Fibroblast of mammary gland (primary cell): Measurements from ENCODE around the gene SH3BP5.

Source experiments
- DNase-seq: peaks from one replicate; pipeline ENCODE4 v3.0.0-alpha.2; 2010; ENCODE audit warnings: low read depth
- H3K4me3 ChIP-seq: 2 replicates; pipeline ENCODE4 v1.5.1; 2011; ENCODE audit warnings: low read depth, mild to moderate bottlenecking, low read length, moderate library complexity; ENCODE audit not compliant: control insufficient read depth
- TF ChIP-seq, protein P1 (sequence below): conservative IDR thresholded peaks from 2 replicates; pipeline ENCODE4 v1.5.1; 2011; ENCODE audit warnings: low read depth, low read length, inconsistent platforms; ENCODE audit not compliant: control insufficient read depth, insufficient read depth

The SH3BP5 gene

GRCh38 chr3:15327941-15328340 lies 4.4 kb downstream of the SH3BP5 start:
- no peak overlapping the region for H3K4me3 ChIP-seq
- peak; percentile 55 for DNase-seq
- TF ChIP-seq, protein P1, sequence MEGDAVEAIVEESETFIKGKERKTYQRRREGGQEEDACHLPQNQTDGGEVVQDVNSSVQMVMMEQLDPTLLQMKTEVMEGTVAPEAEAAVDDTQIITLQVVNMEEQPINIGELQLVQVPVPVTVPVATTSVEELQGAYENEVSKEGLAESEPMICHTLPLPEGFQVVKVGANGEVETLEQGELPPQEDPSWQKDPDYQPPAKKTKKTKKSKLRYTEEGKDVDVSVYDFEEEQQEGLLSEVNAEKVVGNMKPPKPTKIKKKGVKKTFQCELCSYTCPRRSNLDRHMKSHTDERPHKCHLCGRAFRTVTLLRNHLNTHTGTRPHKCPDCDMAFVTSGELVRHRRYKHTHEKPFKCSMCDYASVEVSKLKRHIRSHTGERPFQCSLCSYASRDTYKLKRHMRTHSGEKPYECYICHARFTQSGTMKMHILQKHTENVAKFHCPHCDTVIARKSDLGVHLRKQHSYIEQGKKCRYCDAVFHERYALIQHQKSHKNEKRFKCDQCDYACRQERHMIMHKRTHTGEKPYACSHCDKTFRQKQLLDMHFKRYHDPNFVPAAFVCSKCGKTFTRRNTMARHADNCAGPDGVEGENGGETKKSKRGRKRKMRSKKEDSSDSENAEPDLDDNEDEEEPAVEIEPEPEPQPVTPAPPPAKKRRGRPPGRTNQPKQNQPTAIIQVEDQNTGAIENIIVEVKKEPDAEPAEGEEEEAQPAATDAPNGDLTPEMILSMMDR, result no peak

DNA sequence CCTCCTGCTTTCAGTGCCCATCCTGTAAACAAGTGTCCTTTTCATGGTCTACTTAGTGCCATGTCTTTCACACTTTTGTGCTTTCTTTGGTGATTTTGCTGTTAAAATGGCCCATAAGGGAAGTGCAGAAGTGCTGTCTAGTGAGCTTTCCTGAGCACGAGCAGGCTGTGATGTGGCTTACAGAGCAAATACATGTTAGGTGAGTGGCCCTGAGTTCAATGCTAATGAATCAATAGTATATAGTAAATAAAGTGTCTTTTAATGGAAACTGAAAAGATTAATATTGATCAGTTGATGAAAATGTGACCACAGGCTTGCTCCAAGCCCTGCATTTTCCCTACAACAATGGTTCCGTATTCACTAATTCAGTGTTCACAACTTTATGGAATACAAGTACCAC lies 5.7 kb downstream of the SH3BP5 start:
- no peak overlapping the region for H3K4me3 ChIP-seq
- DNase-seq, result no peak
- TF ChIP-seq, protein P1, result no peak

GRCh38 chr3:15326037-15326436 lies 6.3 kb downstream of the SH3BP5 start:
- TF ChIP-seq, protein P1, result no peak
- DNase-seq, result no peak
- H3K4me3 ChIP-seq, result no peak overlapping the region

DNA sequence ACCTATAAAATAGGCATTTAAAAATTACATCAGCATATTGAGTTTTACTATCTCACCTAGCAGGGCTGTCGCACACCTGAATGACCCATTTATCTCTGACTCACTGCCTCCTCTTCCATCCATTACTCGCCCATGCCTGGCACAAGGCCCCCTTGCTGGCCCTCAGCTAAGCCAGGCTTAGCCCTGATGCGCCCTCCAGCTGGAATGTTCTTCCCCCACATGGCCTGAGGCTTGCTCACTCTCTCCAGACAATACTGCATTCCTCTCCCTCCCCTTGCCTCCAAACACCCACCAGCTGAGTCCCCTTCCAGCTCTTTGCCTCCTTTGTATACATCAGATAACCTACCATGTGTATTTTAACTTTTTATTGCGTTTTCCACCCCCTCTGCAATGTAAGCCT lies 7.2 kb downstream of the SH3BP5 start:
- TF ChIP-seq, protein P1, result no peak
- H3K4me3 ChIP-seq, result no peak overlapping the region
- peak; percentile 72 for DNase-seq

GRCh38 chr3:15324379-15324808 lies 8.0 kb downstream of the SH3BP5 start:
- TF ChIP-seq, protein P1, result no peak
- H3K4me3 ChIP-seq, result no peak overlapping the region
- peak; percentile 63 for DNase-seq

DNA sequence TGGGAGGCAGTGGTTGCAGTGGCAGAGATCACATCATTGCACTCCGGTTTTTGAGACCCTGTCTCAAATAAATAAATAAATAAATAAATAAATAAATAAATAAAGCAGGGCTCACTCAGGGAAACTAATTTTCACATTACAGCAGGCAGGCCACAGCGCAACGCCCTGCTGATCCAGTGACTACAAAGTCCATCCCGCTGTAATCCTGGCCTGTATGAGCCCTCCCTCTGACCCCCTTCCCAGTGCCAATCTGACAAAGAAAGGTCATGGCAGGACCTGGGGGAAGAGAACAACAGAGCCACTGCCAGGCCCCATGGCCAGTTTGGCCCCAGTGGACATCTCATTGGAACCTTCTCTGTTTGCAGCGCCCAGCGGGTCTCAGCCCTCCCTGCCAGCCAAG lies 9.3 kb downstream of the SH3BP5 start:
- TF ChIP-seq, protein P1, result no peak
- H3K4me3 ChIP-seq, result no peak overlapping the region
- no peak for DNase-seq

GRCh38 chr3:15321349-15321748 lies 11.0 kb downstream of the SH3BP5 start:
- TF ChIP-seq, protein P1, result no peak
- no peak for DNase-seq
- H3K4me3 ChIP-seq, result no peak overlapping the region
